NOMO-1 treated with DMSO at 0.1 percent for 48 hours (cell line): ENCODE results near the gene CAMTA1.

Source experiments
- DNase-seq: peaks from one replicate; lab custom pipeline; 2025; ENCODE audit not compliant: unreplicated experiment; lab: John Stamatoyannopoulos, UW

Gene CAMTA1

GRCh38 chr1:7572654-7573152 is 787.4 kb downstream of the CAMTA1 start:
- DNase-seq: no peak

GRCh38 chr1:7573481-7573880 is 788.2 kb downstream of the CAMTA1 start:
- DNase-seq: no peak

GRCh38 chr1:7574121-7575040 is 789.1 kb downstream of the CAMTA1 start:
- DNase-seq: no peak

GRCh38 chr1:7575041-7575400 is 789.8 kb downstream of the CAMTA1 start:
- no peak for DNase-seq

GRCh38 chr1:7576946-7577657 is 791.8 kb downstream of the CAMTA1 start:
- DNase-seq: no peak

- DNase-seq: no peak
Observed at GRCh38 chr1:7578206-7578605, 793.0 kb downstream of the CAMTA1 start.

- no peak for DNase-seq
Observed at GRCh38 chr1:7579016-7579415, 793.8 kb downstream of the CAMTA1 start.

GRCh38 chr1:7579831-7580804 is 794.9 kb downstream of the CAMTA1 start:
- DNase-seq: no peak

GRCh38 chr1:7580923-7581753 is 795.9 kb downstream of the CAMTA1 start:
- DNase-seq: no peak

- DNase-seq: no peak
Observed at GRCh38 chr1:7581754-7582459, 796.7 kb downstream of the CAMTA1 start.

GRCh38 chr1:7582460-7582972 is 797.3 kb downstream of the CAMTA1 start:
- no peak for DNase-seq

GRCh38 chr1:7583291-7584096 is 798.2 kb downstream of the CAMTA1 start:
- DNase-seq: no peak

- no peak for DNase-seq
Observed at GRCh38 chr1:7584157-7584556, 798.9 kb downstream of the CAMTA1 start.

- no peak for DNase-seq
Observed at GRCh38 chr1:7584643-7585042, 799.4 kb downstream of the CAMTA1 start.

GRCh38 chr1:7585216-7585907 is 800.1 kb downstream of the CAMTA1 start:
- DNase-seq: no peak

GRCh38 chr1:7586031-7586941 is 801.0 kb downstream of the CAMTA1 start:
- DNase-seq: no peak
